IPS-NIHi11 (cell line): ENCODE data around the gene PARM1.
"Not testable (repeated sequence)": the region's sequence is repeated elsewhere in the genome, so short reads cannot be mapped to it uniquely, and the experiment has no call there.

ENCODE experiments used
- DNase-seq: peaks from one replicate; pipeline ENCODE4 v3.0.0; 2012; ENCODE audit warnings: mixed read lengths, low spot score

PARM1 gene

DNA sequence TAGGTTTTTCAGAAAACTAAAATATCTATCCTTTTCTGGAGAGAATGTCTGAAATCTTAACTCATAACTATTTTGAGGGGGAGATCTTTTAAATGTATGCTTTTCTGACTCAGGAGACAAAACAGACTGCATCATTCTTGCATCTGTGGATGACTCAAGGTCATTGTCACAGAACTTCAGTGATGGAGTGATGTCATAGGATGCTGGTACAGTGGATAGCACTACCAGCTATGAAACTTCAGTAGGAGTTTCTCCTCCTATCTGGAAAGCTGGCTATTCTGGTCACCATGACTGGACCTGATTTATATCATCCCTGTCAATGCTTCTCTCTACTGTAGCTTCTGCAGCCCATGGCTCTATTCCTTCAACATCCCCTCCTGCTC is 50.3 kb downstream of the PARM1 start:
- no peak for DNase-seq

DNA sequence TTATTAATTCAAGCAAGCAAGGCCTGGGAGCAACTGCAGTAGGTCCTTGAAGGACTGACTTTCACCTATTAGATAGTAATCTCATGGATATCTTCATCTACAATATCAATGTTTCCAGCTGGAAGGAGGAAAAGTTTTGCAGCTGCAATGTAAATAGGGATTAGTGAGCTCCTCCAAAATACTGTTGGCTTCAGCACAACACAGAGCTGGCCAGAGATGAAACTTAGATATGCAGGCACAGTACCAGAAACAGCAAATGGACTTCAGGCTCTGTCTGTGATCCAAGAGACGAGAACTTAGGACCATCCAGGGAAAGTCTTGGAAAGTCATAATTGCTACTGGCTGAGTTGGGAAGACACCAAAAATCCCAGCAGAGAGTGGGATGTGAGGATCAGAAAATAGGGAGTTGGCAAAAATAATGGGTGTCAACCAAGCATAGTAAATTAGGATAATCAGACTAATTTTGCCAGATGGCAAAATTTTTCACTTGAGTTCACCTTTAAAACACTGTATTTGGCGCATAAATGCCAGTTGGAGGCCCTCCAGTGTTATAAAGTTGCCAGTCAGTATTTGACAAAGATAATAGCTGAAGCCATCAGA is 57.5 kb downstream of the PARM1 start:
- no peak for DNase-seq

DNA sequence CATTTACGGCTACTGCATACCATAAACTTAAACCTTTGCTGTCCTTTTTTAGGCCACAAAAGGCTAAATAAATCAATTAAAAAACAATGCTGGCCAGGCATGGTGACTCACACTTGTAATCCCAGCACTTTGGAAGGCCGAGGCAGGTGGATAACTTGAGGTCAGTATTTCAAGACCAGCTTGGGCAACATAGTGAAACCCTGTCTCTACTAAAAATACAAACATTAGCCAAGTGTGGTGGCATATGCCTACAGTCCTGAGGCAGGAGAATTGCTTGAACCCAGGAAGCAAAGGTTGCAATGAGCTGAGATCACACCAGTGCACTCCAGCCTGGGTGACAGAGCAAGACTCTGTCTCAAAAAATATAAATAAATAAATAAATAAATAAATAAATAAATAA is 61.5 kb downstream of the PARM1 start:
- not testable (repeated sequence) for DNase-seq

DNA sequence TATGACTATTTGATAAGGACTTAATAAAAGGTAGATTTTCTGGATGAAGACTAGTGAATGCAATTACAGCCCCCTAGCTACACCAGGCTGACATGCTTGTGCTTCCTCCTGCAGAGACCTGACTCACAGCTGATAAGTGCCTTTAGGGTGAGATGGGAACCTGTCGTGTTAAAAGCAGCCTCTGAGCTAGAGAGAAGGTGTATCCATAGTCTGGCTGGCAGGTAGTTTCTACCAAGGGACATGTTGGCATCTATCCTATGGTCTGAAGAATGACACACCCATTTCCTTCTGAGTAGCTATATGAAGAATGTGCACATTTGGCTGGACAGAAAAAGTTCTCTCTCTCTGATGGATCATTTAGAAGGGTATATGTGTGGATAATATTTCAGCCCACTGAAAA is 64.1 kb downstream of the PARM1 start:
- DNase-seq = peak; percentile 29

DNA sequence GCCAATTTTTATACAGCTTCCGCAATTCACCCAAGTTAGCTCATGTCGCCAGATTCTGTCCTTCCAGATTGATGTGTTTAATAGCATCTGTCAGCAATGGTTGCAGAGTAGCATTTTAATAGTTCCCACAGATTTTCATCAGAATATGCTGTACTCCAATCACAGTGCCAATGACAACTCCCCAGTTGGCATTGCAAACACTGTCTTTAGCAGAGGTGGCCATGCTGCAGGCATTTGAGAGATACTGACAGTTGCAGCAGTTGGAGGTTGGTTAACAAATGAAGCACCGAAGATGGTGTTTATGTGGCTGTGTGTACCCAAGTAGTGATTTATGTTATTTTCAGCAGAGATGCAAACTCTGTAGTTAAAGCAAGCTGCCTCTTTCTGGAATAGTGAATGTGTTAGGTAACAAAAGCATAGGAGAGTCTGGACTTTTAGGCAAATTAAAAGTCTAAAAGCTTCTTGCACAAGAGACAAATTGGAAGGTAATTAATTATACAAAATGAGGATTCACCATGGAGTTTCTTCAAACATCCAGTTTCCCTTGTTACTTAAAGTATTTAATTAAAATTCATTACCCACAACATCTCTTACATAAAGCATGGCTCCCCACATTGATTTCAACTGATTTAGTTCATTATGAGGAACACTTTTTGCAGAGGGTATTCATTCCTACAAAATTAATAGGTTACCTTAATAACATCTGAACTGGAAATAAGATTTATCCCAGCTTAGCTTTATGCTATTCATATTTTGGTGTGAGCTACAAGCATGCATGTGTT is 65.2 kb downstream of the PARM1 start:
- DNase-seq = no peak

DNA sequence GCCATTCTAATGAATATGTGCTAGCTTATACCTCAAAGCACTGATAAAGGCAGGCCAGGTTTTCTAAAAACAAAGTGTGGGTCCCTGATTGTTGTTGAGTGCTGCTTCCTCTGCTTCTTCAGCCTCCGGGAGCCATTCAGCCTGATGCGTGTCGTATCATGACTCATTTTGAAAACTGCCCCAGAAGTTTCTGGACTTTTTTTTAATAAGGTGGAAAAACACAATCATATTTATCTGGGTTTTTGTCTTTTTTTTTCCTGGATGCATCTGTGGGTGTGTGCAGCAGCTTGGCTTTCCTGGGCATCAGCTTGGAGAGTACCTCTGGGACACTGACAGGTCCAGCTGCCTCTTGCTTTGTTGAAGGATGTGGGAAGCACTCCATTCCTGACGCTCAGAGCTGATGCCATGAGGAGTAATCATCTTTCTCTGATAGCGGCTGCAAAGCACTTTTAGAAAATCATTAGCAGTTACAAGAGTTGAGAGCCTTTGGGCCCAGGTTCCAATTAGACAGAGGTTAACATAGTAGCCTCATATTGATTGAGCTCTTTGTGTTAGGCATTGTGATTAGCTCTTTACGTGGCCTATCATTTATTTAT is 66.9 kb downstream of the PARM1 start:
- DNase-seq = no peak

DNA sequence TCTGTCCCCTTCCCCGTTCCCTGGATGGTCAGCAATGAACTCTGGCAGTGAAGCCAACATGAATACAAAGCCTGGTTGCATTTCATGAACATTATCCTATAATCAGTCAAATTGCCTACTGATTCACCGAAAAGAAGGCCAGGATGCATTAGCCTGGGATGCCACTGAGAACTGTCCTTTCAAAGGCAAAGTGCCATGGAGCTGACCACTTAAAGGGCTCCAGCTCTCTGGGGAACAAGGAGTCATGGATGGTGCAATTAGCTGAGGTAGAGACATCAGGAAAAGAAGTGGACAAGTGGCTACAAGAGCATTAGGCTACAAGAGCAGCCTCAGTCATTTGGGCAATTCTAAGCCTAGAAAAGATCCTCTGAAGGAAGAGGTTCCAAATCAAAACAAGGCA is 69.0 kb downstream of the PARM1 start:
- DNase-seq = no peak

DNA sequence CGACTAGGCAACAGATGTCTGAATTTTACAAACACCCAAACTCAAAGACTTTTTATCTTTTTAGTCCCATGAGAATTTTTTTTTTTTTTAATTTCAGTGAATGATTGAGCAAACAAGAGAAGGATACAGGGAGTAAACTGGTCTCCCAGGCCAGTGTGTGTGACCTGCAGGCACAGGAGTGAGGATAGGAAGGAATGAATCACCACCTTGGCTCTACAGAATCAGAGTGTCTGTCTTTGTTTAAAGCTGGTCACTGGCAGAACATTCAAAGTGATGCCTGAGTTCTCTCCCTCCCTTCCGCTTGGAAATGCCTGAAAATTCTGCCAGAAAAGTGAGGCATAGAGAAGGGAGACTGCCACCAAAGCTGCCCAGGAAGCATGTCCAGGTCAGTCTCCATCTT is 69.5 kb downstream of the PARM1 start:
- DNase-seq = no peak

DNA sequence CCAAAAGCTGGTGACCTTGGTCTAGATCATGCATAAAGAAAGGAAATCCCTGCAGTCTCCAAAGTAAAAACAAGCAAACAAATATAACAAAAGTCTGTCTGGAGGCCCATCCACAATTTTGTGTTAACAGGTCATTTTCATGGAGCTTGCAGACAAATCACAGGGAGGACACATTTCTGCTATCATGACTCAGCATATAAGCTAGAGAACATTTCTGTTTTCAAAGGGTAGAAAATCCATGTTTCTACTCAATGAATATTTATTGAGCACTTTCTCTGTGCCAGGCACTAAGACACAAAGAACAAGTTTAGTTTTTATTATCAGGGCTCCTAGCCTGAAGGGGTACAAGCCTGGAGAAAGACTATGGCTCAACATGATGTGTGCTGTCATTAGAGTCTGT is 71.1 kb downstream of the PARM1 start:
- no peak for DNase-seq

DNA sequence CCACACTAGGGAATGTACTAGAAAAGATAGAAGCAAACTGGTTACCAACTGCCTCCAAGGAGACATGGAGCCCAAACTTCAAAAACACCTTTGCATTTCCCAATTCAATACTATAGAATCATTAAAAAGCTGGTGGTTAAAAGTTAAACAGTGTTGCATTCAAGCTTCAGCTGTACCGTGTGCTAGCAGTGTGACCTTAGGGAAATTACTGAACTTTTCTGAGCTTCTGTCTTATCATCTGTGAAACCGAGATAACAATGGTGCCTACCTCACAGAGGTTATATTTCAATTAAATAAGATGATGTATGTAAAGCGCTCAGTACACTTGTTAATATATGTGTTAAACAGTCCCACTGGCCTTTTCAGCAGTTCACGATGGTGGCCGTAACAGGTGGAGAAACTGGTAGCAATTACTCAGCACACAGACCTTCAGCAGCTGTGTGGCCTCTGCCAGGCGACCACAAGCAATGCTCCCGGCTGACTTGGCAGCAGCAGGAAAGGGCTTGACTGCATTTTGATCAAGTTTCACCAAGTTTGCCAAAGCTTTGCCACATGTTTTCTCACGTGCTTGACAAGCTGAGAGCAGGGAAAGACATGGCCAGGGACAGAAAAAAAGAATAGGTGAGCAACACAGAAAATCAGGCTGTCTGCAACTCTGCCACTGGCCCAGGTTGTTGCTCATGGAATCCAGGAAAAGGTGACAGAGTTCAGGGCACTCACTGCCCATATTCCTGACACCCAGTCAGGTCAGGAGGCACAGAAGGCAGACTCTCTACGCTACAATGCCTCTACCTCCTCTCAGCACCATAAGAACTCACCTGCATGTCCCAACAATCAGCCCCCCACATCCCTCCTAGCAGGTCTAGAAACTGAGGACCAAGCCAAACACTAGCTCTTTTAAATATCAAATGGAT is 72.1 kb downstream of the PARM1 start:
- DNase-seq = no peak

DNA sequence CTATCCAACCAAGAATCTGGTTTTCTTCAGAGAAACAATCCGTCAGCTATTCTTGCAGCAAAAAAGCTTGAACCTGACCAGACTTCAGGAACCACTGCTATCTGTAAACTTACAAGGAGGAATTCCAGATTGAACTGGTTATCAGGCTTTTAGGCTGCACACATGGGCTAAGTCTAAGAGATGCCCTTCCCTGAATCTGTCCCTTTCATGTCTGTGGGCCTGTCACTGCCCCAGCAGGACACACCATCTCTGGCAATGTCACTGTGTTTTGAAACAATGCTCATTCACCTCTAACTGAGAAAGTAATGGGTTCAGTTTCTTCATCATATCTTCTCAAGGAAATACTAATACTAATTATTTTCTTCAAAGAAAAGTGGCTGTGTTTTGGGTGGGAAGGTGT is 72.8 kb downstream of the PARM1 start:
- DNase-seq = no peak

DNA sequence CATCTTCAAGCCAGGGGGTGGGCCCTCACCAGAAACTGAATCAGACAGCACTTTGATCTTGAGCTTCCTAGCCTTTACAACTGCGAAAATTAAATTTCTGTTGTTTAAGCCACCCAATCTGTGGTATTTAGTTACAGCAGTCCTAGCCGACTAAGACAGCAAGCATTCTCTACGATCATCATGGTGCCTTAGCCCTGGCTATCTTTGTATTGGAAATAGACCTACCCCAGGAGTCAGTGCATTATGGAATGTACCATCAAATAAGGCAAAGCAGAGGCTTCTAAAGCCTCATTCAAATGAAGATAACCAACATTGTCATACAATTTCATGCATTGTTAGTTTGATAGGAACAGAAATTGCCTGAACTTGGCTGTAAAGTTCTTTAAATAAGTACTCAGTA is 75.0 kb downstream of the PARM1 start:
- no peak for DNase-seq

DNA sequence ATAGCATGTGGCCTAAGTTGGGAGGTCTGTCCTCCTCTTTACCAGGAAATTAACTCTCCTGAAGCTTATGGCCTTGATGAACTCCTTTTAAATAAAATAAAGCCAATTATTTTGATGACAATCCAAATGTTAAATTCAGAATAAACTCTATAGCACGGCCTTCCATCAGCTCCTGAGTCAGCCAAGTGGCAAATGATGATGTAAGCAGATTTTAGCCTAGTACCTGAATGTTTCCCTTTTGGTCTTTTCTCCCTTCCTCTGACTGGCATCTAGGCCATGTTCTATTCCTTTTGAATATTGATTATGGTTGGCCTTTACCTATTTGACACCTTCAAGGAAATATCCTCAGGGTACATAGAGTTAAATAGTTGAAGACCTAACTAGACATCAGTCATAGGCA is 76.2 kb downstream of the PARM1 start:
- DNase-seq = no peak

DNA sequence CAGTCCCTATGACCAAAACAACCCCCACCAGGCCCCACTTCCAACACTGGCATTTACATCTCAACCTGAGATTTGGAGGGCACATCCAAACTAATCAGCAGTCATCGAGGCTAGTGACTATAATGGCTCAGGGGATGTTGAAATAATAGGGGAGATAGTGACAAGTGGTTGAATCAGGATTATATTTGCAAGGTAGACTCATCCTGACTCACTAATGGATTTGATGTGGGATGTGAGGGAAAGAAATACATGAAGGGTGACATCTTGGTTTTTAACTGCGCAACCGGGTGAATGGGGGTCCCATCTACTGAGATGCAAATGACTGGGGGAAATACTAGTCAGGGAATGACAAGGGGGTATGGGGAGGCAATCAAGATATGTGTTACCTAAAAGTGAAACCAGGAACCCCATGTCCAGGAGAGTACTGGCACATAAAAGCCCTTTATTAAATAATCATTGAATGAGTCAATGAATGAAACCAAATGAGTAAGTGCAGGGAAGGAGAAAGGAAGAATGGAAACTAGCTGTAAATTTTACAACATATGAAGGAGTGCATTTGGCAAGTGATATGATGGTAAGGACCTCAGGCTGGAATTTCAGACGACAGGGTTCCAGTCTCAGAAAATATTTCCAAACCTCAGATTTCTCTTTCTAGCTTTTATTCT is 78.3 kb downstream of the PARM1 start:
- DNase-seq = no peak

DNA sequence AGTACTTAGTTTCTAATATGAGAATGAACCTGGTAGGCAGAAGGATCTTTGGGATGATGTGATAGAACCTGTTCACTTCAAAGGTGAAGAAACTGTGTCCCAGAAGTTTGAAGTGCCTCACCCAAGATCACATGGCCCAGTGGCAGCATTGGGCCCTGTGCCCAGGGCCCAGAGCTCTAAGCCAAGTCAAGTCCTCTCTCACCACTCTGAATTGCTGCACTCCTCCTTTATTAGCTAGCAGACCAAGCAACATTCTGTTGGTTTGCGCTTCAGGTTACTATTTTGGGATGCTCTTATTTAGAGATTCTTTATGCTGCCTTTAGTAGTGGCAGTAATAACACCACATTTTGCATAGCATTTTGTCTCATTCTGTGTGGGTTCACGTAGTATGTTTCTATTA is 82.7 kb downstream of the PARM1 start:
- DNase-seq = no peak

DNA sequence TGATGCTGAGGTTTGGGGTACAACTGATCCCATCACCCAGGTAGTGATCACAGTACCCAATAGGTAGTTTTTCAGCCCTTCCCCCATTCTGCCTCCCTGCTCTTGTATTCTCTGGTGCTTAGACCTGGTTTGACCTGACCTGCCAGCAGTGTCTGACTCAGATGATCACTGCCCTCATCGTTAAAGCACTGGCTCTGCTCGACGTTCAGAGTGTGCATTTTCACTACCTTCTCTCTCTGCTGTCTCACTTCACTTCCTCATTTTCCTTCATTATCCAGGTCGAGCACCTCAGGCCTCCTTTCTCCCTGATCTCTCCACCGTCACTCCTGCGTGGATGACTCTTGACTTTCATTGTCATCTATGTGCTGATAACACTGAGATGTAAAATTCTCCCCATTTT is 83.6 kb downstream of the PARM1 start:
- DNase-seq = no peak

DNA sequence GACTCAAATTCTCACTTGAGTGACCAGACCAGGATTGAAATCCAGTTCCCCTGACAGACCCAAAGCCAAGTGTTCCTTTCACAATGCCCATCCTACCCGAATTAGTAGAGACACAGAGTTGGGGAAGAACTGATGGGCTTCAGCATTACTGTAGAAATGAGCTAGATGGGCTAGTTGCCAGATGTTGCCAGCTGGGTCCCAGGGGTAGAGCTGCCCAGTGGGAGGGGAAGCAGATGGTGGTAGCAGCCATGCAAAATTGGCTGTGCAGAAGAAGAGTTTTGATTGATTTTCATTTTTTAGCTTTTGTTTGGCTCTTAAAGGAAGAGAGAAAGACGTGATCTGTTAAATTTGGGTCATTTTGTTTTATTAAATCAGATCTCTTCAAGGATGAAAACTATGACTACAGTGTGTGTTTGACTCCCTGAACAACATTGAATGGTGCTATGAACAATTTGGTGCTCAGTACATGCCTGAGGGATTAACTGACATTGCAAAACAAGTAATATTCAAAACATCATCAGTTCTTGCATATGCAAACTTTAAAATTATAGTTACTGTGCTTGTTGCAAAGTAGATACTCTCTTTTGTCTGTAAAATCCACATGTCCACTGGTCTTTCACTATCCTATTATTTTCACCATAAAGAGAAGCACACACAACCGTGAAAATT is 86.0 kb downstream of the PARM1 start:
- DNase-seq = no peak

DNA sequence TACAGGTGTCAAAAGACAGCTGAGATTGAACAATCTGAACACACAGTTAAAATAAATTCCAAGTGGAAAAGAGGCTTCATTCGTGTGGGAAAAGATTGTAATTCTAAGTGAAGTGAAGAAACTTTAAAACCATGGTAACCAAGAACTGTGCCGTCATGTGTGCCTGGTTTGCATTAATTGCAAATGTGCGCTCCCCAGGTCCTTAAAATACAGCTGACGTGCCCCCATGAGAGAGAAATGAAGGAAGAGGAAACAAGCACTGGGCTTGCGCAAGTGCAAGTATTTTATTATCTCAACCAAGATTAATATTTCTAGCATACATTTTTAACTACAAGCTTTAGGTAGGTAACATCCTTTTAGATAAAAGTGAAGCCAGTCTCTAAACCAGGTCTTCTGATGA is 92.5 kb downstream of the PARM1 start:
- no peak for DNase-seq

DNA sequence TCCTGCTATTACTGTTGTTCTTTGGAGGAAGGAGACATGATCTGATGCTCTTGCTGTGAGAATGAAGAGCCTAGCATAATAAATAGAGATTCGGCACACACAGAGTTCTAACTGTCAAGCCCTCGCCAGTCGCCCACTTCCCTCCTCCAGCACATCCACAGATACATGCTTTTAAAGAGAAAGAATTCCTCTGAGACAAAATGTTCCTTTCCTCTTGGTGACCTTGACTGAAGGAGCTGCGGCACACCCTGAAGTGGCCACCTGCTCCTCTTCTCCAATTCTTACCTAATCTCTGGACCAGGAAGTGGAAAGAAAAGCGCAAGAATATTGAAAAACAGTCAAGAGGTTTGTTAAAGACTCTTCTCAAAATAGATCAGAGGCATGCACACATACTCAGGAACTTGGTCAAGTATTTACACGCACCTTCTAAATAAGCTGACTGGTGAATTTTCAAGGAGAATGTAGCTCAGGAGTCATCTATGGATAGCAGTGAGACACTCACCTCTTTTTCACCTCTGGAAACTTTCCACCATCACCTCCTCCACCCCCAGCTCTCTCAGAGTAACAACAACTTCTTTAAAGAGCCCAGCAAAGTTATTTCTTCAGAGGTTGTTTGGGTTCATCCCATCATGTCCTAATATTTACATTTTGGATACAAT is 95.4 kb downstream of the PARM1 start:
- DNase-seq = no peak

DNA sequence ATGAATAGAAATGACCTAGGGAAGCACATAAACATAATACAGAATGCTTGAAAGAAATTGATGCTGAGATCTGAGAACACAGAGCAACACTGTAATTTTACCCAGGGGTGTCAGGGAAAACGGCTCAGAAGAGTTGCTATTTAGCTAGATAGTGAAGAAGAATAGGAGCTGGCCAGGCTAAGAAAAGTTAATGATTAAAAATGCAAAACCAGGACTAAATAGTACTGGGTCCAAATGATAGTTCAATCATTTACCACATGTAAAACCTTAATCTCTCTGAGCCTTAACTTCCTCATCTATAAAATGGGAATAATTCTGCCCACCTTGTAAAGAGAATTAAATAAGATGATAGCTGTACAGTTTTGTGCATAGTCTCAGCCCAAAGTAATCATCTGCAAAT is 97.1 kb downstream of the PARM1 start:
- DNase-seq = no peak

DNA sequence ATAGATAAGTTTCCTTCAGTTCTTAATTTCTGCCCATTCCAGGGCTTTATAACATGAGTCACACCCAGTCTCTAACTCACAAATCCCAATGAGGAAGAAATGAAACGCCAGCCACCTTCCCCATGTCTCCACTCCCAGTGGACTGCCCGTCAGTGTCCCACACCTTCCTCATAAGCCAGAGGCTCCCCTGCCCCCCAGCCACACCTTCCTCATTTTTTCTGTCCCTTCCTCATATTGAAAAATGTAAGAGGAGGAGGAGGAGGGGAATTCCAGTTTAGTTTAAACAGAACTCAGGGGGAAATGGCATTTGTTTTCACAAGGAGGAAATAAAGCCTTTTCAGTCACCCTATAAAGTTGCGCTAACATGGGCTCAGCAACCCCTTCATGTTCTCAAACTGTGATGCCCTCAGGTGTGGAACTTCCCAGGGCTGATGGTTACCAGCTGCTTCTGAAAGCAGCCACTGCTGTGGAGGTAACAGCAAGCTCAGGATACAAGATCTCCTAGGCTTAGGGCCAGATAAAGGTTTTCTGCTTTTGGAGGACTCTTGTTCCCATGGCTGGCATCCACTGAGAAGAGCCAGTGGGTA is 97.8 kb downstream of the PARM1 start:
- DNase-seq = no peak
